Left kidney (tissue), 8 donors: ENCODE measurements around the gene MEOX2. TPM values are rescaled to one million over a fixed set of nuclear protein-coding genes. Genes with fewer than 3 reads are reported as not detected.

Source experiments
- DNase-seq: peaks from one replicate; pipeline ENCODE4 v3.0.0-alpha.2; 2013
- long read RNA-seq, 8 donors: transcript quantifications; one replicate each; lab custom pipeline, GENCODE V29; 2026
- polyA plus RNA-seq: library from polyadenylated mRNA; unstranded; fragments of 120-200 nt; gene quantifications from one replicate; pipeline ENCODE4 v1.2.1, GENCODE V29; 2013; ENCODE audit not compliant: insufficient read length

MEOX2 gene
- 1.6 TPM for polyA plus RNA-seq
- long read RNA-seq, donor 1, result 0 reads
- long read RNA-seq, donor 2, result 0 reads
- long read RNA-seq, donor 3, partial matches to known transcripts, result 0 of 2 reads
- long read RNA-seq, donor 3, other reads (novel, unspliced or antisense), result 0 of 2 reads
- long read RNA-seq, donor 4, result 0 reads
- long read RNA-seq, donor 5, partial matches to known transcripts, result 0 of 1 reads
- long read RNA-seq, donor 5, other reads (novel, unspliced or antisense), result 0 of 1 reads
- long read RNA-seq, donor 6, result 0 reads
- long read RNA-seq, donor 7, partial matches to known transcripts, result 0 of 2 reads
- long read RNA-seq, donor 7, other reads (novel, unspliced or antisense), result 0 of 2 reads
- long read RNA-seq, donor 8, result 0 reads

DNA sequence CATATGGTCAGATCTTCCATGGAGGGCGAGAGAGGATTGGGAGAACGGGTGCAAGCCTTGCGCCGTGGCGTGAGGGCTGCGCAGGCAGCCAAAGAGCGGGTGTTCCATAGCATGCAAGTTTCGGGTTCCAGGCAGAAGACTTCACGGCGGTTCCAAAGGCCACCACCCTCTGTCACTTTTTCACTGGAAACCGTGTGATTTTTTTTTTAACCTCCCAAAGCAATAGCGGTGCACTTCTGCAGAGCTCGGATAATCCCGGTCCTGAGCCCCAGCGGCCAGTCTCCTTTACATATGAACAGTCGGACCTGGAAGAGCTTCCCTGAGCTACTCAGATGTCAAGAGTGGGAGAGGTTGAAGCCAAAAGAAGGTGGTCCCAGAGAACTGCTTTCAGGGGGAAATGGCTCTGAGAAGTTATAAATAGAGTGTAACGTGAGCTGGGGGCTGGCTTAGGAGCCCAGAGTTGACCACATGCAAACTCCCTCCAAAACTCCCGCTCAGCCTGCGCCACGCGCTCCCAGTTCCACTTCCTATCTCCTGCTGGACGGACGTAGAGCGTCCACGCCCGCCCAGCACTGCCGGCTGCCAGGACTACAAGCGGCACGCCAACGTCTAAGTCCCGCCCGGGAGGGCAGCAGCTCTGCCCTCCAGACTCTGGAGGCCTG lies at the start of gene MEOX2:
TSS of gene MEOX2 (minus strand) at position 389 of the 662 bp plus-strand sequence. CDS start at position 108, 281 bp downstream.
- peak; percentile 60 for DNase-seq

DNA sequence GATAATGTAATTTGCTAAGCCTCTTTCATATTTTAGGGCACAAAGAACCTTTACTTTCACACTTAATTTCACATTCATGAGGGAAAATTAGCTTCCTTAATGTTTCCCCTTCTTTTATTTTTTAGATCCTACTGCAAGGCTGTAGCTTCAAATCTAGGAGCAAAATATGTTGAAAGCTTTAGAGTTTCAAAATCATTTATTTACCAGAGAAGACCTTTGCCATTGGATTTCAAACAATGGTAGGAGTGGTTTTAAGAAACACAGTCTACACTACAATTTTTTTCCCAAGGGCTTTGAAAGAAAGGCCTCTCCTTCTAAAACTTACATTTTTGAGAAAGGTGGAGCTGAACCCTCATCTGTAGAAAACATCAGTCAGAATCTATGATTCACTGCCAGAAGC lies 43.3 kb upstream of the MEOX2 start:
- no peak for DNase-seq

DNA sequence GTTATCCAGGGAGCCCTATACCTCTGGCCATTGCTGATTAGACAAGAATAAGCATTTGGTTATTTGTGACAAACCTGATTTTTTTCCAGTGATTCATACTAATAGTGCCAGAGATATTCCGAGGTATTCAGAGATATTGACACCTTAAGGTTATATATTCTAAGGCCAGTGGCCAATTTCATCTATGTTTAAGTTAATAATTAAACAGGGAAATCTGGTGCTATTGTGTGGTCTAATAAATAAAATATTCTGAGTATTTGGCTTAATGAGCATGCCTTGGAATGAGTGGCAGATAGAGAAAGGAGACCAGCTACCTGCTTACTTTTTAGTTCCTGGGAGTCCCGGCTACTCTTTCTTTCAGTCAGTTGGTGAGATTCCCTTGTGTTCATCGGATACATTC lies 38.6 kb upstream of the MEOX2 start:
- no peak for DNase-seq

DNA sequence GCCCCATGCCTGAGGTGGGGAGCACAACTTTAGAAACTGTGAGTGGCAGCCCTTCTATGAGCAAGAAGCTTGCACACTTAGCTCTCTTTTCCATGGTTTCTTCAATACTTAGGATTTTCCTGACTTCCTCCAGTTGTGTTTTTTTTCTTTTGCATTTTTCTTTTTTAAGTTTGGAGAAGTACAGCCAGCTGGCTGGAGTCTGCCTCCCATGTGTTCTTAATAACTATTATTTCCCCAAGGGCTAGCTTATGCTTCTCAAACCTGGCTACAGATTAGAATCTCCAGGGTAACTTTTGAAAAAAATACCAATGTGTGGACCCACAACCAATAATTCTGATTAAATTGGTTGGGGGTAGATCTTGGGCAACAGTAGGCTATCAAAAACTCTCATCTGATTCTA lies 37.4 kb upstream of the MEOX2 start:
- no peak for DNase-seq

DNA sequence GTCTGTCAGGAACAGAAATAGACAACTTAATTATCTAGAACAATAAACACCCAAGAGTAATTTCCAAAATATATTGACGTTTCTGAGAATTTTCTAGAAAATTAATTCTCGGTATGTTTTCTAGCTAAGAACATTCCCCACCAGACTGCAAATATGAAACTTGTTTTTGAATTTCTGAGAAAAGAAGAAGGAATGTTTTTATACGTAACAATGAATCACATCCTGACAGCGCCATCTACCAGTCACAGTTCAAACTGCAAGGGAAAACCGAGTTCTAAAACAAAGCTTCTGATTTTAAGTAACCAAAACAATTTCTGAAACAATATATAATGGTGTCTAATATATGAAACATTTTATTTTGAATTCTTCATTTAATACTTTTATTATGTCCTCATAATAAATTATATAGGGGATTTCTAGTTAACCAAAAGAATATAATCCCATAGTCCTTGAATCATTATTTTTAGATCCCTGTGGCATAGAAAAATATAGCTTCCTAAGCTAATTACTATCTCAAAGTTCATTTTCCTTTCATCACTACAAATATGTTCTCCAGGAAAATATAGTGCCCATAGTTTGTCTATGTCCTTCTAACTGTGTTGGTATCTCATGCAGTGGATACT lies 34.5 kb upstream of the MEOX2 start:
- DNase-seq, result peak; percentile 7

DNA sequence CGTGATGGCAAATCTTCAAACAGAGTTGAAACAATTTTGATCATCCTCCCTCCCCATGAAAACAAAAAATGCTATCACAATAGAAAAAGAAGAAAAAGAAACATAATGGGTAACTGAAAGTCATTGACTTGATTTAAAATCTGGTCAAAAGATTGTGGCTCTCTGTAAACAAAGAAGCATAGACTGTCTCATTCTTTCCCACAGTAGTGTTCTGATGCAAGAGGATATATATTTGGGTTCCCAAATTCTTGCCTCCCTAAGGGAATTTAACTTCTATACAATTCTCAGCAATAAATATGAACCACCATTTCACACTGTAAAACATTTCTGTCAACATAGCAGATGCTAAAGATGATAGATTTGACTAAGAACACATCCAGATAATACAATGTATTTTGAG lies 32.8 kb upstream of the MEOX2 start:
- DNase-seq, result no peak

DNA sequence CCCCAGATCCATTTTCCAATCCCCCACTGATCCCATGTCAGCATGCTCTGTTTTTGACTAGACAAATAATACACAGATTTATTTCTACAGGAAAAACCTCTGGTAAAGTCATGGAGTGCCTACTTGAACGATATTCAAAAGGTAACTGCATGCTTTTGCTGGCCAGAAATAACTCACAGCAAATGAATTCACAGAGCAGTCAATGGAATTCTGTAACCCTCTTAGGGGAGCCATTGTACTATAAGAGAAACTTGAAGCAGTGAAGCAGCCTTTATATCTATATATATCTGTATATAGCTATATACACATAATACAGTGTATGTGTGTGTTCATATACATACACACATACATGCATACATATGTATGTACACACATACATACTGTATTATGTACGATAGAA lies 29.0 kb upstream of the MEOX2 start:
- no peak for DNase-seq

DNA sequence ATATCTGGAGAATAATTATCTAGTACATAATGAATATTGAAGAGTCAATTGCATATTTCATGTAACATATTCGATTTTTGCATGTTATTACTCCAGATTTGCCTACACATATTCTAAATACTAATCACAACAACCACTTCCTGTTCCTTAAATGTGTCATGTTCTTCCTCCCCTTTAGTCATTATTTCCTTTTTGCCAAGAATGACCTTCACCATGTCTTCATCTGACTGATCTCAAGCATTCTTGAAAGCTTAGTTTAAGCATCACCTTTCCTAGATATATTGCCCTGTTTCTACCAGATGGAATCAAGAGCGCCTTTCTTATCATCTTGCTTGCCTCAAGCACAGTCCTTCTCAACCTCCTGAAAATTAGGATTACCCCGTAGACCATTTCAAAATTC lies 23.5 kb upstream of the MEOX2 start:
- DNase-seq, result no peak

DNA sequence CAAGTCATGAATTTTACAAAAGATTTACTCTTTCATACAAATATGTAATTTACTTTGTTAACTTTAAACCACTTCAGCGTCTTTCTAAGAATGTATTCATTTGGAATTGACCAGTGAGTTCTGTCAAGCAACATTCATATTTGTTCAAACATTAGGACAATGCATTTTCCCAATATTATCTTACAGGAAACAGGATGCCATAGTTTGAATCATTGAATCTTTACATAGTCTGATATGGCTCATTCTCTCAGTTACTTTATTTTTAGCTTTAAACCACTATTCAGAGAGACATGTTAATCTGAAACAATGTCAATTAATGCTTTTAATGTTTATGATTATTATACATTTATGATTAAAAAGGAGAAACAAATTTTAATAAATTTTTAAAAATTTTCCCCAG lies 21.1 kb upstream of the MEOX2 start:
- DNase-seq, result no peak

DNA sequence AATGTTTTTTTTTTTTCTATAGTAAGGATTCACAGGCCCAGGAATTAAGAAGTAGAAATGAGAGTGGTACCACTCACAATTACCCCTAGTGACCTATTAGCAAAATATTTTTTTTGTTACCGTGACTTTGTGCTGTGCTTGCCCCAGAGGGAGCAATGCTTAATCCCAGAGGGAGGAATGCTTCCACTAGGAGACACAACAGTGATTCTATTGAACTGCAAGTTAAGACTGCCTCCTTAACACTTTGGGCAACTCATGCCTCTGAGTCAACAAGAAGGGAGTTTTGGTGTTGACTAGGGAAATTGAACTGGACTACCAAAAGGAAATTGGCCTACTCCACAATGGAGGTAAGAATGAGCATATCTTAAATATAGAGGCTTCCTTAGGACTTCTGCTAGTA lies 17.2 kb upstream of the MEOX2 start:
- no peak for DNase-seq

DNA sequence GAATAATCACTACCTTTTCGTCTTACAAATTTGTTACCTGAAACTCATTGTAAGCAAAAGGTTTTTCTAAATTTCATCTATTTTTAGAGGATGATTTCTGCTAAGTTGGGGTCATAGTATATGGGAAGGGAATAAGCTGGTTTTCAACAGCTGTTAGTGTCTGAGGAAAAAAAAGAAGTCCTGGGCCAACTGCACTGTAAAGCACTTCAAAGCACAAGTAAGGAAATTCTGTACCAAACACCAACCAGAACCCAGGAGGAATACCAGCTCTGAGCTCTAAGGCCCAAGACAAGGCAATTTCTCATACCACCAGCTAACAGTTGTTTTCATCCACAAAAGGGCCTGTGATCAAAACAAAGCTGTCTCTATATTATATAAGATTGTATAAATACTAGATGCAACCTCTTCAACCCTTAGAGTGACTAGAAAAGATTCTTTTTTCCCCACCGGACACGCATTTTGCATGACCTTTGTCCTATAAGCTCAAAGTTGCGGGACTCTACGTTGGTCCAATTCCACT lies 6.1 kb upstream of the MEOX2 start:
- DNase-seq, result no peak

DNA sequence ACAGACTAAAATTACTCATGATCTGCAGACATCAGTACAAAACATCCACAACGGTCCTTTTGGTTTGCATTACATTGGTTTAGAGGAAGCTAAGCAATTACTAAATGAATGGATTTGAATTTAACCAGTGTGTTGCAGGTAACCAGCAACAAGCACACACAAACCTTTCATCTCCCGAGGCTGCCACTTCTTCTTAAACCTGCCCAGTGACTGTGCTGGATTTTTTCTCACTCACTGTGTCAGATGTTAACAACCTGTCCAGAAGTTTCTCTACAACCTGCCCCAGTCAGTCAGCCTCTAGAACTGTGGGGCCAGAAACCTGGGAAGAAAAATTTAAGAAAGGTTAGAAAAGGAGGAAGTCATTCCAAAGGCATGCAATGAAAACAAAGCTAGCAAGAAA lies 2.4 kb upstream of the MEOX2 start:
- DNase-seq, result no peak

DNA sequence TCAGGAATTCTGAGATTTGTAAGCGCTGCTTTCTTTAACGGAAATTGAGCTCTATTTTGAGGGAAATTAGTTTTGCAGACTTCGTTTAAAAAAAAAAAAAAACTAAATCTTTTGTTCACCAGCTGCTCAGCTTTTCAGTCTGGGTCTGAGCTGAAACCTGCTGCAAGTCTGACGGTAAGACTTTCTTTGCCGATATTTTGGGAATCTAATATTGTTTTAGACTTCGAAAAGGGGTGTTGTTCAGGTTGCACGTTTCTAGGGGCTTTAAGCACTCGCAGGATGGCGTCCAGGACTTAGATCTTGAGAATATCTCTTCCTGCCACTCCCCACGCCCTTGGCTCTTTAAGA lies 1.8 kb upstream of the MEOX2 start:
- DNase-seq, result no peak

DNA sequence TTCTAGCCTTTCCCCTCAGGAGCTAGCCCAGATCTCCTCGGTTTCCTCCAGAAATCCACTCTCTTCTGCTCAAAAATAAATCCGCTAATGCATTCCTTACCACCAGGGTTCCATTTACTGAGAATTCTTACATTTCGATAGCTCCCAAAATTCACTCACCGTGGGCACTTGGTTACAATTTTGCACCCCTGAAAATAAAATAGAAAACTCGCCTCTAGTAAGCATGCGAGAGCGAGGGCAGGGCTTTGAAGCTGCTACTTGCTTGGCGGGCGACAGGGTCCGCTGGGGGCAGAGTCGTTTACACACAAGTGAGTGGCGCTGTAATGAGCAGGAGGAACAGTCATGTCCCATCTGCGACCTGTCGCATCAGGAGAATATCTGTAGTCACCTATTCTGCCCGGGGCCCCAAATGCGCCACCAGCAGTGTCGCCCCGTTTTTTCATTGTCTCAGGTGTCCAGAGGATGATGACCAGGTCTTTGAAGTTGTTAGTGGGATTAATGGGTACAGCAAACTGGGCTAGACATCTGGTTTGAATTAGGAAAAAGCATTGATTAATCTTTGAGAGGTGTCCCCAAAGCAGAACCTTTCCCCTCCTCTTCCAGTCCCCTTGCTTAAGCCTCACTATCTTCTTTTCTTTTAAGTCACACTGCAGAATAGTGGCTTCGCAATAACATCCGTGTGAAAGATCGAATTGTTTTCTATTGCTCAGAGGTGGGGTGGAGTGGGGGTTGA lies 1.2 kb upstream of the MEOX2 start:
- DNase-seq, result peak; percentile 24

DNA sequence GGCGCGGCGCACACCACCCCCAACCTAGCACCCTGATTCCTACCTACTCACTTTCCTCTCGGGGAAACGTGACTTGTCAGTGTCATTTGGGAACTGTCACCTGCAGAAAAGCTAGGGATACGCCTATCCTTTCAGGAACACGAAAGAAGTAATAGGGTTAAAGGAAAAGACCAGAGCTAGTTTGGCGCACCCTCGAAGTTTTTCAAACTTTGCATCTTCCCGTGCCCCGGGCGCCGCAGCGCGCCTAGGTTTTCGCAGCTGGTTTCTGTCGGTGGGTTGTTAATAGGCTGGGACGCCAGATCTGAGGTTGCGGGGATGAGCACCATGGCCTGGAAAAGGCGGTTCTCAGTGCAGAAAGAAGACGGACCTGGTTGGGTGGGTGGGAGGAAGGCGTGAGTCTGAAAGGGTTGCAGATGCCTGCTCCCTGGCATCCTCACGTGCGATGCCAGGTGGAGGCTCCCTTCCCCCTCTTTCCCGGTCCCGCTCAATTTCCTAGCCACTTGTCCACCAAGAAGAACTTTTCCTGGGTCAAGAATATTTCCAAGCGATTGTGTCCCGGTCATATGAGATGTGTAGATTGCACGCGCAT lies 568 bp upstream of the MEOX2 start:
- no peak for DNase-seq

DNA sequence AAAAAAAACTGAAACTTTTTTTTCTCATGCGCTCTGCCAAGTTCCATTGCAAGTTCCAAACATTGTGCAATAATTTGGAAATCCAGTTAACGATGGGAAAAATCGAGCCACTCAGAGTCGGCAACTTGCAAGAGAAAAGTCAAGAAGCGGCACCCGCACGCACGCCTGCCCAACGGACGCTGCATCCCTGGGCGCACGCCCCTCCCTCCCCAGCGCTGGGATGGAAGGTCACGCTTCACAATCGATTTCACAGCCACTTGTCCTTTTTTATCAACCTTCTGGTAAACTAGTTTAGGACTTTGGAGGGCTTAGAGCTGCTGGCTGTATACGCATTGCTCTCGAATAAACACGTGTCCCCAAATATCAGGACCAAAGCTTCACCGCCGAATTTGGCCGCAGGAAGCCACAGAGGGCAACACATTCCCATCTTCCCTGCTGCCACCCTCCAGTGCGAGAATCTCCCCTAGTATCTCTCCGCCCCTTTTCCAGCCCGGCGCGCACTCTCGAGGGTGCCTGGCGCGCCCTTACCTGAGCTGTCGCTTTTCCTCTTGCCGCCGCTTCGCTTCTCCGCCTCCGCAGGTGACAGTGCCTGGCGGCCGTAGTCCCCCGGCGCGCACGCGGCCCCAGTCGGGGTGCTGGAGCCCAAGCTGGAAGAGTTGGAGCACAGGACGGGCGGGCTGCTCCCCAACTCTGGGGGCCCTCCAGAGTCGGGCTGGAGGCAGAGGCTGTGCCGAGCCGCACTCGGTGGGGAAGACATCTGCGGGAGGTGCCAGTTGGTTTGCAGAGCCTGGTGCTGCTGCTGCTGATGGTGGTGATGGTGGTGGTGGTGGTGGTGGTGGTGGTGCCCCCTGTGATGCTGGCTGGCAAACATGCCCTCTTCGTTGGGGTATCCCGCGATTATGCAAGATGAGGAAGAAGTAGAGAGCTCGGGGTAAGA lies 857 bp downstream of the MEOX2 start:
- DNase-seq, result peak; percentile 12

DNA sequence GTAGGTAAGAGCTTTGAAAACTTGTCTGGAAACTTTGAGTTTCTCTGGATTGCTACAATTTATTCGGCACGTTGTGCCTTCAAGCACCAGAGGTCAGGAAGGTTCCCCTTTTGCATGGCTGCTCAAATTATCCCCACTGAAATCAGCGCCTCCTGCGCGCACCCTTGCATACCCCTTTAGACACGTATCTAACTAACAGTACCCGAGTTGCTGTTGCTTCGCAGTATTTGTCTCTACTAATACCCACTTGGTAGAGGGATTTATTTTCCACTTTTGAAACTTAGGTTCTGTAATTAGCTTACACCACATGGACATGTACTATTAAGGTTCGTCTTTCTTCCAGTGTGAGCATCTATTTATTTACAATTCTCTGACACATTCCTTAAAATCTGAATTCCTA lies 1.6 kb downstream of the MEOX2 start:
- peak; percentile 14 for DNase-seq

DNA sequence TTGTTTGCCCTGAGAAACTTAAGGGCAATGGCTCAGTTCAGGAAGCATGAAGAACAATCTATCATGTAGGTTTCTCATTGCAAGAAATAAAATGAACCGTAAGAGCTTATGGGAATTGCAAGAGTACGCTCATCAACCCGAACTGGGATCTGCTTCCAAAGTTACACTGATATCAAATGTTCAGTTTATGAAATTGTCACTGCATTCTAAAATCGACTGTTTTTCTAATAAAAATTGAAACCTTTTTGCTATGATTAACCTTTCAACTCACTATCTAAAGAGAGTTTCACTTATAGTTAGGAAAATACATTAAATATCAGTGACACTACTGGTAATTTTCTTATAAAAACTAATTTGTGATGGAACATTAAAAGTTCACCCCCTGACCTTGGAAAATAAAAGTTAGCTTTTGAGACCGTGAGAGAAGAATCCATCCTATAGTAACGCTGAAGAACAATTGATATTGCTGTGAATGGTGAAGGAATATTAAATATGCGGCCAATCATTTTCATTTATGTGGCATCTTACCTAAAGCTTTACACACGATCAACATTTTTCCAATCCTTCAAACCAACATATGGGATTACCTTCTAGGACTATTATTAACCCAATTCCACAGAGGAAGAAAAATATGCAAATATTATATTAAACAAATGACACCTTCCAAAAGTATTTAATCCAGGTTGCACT lies 2.2 kb downstream of the MEOX2 start:
- no peak for DNase-seq

DNA sequence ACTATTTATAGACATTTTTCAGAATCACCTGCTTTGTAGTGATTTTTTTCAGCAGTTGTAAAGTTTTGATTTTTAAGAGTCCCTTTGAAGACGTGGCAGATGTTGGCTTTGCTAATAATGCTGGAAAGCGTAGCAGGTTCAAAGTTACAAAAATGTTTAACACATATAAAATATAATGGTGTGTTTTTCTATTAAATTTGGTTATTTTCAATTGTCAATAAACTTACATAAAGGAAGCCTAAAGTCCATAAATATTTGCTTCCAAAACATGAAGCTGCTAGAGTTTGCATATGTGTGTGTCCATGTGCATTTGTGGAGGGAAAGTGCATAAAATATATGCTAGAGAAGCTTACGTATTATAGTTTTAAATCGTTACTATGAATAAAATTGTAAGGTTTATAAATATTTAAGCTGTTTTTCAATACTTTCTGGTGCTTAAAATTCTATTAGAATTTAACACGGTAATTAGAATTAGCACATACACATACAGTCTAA lies 3.7 kb downstream of the MEOX2 start:
- DNase-seq, result no peak

DNA sequence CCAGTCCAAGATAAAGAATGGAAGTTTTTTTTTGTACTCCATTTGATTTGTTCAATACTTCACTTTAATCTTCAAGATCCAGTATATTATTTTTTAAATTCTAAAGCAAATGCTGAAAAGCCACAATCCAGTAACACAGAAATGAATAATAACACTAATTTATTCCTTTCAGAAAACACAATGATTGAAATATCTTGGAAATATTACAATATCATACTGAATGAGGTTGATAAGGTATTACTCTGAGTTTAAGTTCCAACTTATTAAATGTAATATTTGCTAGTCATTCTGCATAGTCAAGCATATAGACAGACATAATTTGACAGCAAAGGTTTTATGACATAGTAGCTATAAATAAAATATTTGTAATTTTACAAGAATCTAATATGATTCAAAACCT lies 4.4 kb downstream of the MEOX2 start:
- no peak for DNase-seq
